HG03575 (cell line): ENCODE data around the gene SPAG9.

Experiments
- ATAC-seq: cut with Tn5 transposase; IDR thresholded peaks from one replicate; pipeline ENCODE4 v1.9.1; 2021; ENCODE audit not compliant: unreplicated experiment, insufficient number of reproducible peaks, low FRiP score; ENCODE audit errors: extremely low read depth

SPAG9 gene

DNA sequence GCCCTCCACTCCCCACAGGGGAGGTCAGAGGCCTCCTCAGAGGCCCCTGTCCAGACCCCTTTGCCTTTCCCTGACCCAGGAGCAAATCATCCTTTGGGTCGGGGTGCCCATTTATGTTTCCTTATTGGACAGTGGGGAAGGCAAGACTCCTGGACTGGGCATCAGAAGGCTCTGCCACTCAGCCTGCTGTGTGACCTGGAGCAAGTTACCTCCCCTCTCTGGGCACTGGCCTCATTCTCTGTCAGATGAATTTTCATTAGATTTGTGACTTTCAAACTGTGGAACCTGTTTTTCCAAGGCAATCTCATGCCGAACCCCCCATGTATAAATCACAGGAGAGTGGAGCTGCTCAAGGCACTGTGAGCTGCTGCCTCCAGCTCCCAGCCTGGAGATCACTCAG lies 207.5 kb downstream of the SPAG9 start:
- ATAC-seq: no peak
